HG03520 (cell line): ENCODE data around the gene ZNF618.

Experiments used
- ATAC-seq: cut with Tn5 transposase; IDR thresholded peaks from one replicate; pipeline ENCODE4 v1.9.1; 2021; ENCODE audit warnings: mild to moderate bottlenecking, moderate library complexity; ENCODE audit not compliant: unreplicated experiment

ZNF618 gene

DNA sequence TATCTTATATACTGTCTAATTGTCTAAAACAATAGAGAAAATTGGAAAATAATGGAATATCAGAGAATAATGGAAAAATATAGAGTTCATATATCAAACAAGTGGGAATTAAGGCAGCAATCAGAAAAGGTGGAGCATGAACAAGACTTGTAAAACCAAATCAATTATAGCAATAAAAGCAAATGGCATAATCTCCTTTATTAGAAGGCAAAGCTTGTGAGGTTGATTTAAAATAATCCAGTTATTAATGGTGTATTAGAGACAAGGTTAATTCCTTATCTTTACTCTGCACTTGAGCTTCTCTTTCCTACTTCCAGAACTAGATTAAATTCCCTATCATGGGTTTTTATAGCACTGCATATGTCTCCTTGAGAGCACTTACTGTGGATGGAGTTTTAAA, 137.9 kb downstream of the ZNF618 start:
- no peak for ATAC-seq

DNA sequence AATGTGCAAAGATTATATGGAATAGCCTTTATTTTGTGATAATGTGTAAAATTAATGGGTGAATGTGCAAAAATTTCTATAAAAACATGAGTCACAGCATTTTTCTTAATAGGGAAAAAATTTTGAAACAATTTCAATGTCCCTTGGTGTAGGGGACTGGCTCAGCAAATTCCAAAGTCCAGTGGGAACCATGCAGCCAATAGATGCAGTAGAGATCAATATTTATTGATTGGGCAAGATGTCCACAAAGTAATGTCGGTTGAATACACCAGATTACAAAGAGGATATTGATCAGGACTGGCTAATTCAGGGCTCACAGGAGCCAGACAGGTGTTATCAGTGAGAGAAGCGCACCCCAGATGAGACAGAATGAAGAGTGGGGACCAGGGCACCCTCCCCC, 139.5 kb downstream of the ZNF618 start:
- ATAC-seq: no peak

DNA sequence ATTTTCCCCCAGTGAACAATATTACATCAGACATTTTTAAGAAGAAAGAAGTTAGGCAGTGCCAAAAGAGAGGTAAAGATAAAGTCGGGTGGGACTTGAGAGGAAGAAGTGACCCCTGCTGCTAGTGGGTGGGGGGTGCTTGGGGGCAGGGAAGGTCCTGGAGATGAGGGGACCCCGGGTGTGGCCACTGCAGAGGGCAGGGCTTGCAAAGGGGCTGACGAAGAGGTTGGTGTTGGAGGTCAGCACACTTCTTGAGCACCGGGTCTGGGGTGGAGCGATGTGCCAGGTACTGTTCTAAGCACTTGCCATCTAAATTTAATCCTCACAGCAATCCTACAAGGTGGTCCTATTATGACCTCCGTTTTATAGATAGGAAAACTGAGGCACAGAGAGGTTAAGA, 140.0 kb downstream of the ZNF618 start:
- ATAC-seq: no peak

DNA sequence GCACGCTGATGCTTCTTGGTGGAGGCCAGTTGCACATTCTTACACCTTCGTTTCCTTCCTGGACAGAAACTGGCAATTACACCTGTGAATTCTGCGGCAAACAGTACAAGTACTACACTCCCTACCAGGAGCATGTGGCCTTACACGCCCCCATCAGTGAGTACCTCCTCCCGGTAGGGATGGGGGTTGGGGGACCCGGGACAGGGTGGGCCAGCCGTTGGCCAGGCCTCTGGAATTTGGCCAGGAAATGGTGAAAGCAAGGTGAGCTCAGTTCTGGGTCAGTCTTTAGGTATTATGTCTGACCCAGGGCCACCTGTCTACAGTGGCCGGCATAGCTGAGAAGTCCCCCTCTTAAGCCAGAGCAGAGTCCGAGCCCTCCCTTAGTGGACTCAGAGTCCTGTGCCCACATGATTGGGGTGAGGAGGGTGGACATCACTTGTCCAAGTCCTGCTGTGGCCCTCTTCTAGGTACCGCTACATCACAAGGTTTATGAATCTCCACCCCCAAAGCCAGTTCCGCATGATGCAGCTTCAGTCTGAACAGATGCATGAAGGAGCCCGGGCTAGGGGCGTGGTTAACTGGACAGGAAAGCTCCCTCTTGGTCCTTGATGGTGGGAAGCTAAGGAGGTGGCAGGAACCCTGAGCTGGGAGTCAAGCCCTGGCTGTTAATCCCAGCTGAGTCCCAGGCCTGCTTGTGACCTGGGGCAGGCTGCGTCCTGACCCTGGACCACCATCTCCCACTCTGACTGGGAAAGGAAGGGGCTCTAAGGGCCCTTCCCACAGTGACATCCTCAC, 140.7 kb downstream of the ZNF618 start:
- ATAC-seq: no peak

DNA sequence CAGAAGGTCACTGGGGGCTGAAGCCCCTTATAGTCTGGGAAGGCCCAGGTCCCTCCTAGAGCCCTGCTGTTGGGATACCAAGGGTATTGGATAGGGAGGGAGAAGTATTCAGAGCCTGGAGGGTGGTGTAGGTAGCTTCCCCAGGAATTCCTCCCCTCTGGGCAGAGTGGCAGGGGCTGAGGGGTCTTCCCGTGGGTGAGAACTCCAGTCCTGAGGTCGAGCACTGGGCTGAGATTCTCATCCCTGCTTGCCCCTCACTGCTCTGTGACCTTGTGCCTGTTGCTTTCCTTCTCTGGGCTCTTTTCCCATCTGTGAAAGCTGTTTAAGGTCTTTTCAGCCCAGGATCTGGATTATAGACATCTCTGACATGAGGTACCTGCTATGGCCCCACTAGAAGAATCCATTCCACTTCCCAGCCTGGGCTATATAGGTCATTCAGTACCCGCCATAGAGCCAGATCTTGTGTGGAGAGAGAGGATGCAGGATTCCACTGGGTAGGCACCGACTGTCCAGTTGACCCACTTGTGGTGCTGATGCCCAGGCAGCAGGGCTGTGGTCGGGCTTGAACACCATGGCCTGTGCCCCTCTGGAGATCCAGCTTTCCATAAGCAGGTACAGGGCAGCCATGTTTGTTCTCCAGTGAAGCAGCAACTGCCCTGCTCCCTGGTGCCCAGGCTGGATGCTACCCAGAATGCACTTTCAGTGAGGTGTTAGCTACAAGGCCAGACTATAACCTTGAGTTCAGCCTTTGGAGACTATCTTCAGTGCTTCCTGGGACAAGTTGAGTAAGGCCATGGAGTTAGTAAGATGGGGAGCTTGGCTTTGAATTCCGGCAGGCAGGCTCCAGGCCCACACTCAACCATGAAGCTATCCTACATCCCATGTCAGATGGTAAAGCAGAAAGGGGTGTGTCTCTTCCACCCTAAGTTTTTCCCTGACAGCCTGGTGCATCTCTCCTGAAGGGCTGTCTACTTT, 141.9 kb downstream of the ZNF618 start:
- ATAC-seq: no peak

DNA sequence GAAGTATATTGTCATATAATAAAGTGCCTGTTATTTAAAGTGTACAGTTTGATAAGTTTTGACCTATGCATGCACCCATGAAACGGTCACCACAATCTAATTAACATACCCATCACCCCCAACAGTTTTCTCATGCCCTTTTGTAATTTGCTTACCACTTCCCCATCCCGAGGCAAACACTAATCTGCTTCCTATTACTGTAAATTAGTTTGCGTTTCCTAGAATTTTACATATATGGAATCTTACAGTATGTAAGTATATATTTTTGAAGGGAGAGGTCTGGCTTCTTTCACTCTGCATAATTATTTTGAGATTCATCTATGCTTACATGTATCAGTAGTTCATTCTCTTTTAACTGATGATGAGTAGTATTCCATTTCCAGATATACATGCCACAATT, 145.5 kb downstream of the ZNF618 start:
- ATAC-seq: no peak

DNA sequence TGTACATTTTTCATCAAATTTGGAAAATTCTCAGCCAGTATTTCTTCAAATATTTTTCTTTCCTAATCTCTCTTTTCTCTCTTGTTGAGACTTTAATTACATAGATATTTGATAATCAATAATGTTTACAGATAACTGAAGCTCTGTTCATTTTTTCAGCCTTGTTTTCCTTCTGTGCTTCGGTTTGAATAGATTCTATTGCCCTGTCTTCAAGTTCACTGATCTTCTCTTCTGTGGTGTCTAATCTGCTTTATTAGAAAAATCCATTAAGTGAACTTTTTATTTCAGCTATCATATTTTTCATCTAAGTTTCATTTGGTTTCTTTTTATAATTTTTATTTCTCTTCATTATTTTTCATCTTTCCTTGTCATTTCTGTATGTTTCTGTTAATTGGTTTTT, 147.9 kb downstream of the ZNF618 start:
- ATAC-seq: no peak

DNA sequence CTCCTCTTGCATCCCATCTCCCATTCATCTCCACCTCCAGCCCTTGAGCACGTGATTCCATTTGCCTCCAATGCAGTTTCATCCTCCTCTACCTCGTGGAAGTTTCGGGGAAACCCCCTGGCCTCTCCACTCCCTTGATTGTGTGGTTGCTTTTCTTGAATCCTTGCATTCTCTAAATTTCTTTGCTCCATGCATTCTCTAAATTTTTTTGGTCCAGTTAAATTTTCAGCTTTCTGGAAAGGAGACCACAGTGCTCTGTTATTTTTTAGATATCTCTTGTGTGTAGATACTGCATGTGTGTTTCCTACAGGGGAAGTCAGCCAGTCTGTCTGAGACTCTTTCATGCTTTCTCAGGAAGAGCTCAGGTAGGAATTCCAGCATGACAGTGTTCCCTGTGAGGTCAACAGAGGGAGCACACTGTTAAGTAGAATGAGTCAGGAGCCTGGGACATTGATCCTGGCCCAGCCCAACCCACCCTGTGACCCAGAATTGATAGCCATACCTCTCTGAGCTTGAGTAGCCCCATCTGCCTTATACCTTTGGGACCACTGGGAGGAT, 149.2 kb downstream of the ZNF618 start:
- ATAC-seq: no peak

DNA sequence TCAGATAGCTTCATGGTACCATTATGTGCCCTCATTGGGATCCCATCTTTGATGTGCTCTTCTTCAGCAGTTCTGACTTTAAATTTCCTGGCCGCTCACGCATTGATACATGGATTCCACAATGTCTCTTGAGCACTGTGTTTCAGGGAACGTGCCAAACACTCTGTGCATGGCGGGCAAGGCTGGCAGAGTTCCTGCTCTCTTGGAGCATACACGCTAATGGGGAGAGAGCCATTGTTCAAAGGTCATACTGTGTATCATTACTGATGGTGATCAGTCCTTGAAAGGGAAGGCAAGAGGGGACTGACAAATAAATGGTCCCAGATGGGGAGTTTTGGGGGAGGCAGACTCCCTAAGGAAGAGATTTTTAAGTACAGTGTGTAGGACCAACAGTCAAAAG, 149.7 kb downstream of the ZNF618 start:
- no peak for ATAC-seq

DNA sequence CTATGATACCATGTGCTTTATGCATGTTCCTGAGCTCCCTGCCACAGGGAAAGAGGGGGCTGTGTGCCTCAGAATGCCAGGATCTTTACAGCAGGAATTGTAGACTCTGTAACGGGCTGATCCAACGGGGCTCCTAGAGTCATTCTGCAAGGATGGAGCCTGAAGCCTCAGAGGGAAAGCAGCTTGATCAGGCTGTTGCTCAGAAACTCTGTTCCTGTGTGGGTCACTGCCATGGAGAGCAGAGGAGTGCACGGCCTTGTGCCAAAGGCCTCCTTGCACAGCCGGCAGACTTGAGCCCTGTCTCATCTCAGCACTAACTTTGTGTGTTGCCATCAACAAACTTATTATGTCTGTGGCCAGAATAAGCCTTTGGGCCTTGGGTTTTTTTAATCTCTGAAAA, 150.2 kb downstream of the ZNF618 start:
- no peak for ATAC-seq

DNA sequence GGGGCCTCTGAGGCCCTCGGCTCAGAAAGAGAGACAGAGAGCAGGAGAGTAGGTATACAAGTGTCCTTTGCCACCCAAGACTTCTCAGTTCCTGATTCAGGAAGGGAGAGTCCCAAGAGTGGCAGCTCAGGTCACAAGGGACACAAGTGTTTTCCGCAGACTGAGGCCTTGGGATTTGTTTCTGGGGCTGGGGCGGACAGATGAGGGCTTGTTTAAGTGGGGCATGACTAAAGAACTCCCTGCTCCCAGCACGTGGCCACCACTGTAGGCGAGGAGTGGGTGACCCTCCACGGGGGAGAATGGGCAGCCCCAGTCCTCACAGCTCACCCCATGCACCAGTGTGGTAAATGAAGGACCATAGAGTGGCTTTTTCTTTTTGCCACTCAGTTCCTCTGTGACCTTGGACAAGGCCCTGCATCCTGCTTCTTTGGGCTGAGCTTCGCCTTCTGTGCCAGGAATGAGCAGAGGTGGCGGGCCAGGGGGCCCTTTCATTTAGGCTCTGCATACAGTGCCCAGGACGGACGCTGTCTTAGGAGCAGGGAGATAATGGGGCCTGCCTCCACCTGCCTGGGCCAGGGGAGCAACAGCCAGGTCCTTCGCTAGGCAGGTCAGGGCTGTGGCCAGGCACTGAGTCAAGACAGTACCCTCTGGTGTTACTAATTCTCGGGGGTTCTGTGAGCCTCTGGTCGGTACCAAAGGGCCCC, 151.2 kb downstream of the ZNF618 start:
- ATAC-seq: no peak

DNA sequence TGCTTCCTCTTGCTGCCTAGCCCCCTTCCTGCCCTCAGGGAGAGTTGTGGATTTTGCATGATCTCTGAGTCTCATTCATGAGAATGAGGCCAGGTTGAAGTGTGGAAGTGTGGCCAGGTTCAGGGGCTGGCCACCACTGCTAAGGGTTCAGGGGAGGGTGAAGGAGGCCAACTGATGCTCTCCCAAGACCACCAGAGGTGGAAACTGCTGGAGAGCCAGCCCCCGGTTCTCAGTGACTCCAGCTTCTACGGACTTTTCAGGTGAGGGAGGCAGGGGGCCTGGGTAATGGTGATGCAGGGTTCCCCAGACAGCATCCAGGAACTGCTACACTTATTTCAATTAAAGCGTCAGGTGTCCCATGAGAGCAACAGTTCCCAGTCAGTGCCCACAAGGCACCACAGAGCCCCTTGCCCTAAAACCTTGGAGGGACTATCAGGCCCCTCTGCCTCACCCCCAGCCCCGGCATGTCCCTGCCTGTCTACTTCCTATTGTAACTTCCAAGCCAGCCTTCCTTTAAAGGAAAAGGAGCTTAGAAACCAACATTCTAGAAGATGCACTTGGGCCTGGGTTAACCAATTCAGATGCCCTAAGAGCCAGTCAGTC, 151.9 kb downstream of the ZNF618 start:
- no peak for ATAC-seq

DNA sequence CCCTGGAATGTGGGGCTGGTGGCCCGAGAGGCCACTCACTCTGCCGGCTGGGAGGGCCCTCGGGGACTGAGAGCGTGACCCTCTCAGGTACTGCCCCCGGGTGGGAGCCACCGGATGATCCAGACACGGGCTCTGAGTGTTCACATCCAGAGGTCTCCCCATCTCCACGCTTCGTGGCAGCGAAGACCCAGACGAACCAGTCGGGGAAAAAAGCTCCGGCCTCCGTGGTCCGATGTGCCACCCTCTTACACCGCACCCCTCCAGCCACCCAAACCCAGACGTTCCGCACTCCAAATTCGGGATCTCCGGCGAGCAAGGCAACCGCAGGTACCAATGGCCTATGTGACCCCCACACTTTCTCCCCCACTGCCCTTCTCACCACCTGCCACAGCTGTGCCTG, 152.5 kb downstream of the ZNF618 start:
- no peak for ATAC-seq

DNA sequence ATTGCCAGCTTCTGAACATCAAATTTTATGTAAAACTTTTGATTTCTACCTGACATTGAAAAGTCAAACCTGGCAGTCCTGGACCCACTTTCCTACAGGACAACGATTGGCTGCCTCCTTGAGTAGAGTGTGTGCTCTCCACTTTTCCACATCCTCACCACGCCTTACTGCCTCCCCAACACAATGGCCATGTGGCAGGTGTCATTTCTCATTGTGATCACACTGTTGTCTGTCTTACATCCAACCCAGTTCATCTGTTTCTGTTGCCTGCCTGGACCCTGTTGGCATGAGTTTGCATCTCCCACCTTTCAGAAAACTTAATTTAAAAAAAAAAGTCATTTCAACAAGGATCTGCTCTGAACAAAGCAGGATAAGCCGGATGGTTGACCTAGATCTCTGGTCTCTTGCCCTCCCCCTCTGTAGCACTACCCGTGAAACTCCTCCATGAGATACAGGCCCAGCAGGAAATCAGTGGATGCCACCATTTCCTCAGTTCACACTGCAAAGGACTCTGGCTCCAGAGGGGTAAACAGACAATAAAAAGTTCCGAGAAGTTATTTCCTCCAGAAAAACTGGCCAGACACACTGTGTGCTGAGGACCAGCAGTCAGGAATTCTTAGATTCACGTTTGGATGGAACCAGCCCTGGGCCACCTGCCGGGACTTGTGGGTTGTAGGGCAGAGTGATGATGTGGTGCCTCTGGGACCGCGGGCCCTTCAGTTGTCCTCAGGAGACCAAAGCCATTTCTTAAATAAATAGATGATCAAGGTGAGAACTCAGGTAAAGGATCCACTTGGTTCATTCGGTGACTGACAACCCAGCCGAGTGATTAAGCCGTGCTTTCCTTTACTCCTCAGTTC, 153.4 kb downstream of the ZNF618 start:
- no peak for ATAC-seq

DNA sequence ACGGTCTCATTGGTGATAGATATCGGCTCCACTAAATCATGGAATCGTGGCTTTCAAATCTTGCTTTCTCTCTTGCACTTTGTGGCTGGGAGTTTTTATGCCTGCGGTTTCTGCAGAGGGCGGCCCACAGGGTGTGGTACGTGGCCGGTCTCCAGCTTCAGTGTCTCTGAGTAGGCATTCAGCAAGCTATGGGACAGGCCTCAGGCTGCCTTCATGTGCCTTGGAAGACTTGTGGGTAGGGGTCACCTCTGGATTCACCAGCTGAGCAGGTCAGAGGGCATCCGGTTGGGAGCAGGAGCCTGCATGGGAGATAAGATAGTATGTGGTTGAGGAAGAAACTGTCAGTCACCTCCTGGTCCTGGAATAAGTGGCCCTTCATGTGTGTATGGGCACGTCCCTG, 154.3 kb downstream of the ZNF618 start:
- no peak for ATAC-seq

DNA sequence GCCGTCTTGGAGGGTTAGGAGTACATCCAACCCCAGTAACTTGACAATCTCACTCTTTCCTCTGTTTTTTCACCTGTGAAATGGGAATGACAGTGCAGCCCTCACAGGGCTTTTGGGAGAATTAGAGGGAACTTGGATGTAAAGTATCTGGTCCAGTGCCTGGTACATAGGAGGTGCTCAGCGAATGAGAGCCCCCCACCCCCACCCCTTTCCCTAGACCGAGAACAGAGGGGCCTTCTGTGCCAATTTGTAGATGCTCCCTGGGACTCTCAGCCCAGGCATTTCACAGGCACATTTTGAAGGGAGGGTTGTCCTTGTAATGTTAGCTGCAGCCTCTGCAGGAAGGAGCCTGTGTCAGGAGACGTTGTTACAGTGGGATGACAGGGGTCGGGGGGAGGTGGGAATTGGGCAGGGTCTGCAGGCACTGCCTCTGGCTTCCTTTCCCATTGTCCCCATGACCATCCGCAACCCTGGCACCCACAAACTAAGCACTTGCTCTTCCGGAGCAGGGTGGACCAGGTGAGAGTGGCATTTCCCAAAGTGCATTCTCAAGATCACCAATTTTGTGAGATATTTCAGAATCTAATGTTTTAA, 155.0 kb downstream of the ZNF618 start:
- ATAC-seq: no peak

DNA sequence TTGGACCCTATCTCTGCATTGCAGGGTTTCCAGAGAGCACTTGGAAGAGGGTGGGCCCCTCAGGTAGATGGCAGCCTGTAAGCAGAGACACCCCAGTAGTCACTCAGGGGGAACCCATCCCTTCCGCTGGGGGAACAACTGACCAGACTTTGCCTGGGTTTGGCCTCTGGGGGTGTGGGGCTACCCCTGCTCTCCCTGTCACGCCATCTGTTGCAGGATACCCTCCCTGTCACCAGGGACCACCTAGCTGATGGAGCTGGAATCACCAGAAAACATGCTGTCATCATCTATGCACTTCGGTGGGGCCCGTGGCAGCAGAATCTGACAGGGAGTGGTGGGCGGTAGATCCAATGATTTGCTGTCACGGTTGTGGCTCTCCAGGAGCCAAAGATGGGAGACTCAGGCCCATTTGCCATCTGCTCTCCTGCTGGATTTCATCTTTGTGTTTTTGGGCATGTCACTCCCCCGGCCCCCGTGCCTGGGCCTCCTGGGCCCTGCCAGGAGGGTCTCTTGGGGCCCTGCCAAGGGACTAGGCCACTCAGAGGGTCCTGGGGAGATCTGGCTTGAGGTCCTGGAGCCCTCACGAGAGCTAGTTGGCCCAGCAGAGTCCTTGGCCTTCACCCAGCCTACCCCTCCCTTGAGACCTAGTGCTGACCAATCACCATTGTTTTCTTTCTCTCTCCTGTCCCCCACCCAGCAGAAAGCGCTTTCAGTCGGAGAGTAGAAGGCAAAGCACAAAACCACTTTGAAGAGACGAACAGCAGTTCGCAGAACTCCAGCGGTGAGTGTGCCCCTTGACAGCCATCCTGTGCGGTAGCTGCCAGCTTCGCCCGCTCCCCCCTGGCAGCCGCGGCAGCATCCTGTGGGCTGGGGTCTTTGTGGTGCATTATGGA, 156.1 kb downstream of the ZNF618 start:
- no peak for ATAC-seq

DNA sequence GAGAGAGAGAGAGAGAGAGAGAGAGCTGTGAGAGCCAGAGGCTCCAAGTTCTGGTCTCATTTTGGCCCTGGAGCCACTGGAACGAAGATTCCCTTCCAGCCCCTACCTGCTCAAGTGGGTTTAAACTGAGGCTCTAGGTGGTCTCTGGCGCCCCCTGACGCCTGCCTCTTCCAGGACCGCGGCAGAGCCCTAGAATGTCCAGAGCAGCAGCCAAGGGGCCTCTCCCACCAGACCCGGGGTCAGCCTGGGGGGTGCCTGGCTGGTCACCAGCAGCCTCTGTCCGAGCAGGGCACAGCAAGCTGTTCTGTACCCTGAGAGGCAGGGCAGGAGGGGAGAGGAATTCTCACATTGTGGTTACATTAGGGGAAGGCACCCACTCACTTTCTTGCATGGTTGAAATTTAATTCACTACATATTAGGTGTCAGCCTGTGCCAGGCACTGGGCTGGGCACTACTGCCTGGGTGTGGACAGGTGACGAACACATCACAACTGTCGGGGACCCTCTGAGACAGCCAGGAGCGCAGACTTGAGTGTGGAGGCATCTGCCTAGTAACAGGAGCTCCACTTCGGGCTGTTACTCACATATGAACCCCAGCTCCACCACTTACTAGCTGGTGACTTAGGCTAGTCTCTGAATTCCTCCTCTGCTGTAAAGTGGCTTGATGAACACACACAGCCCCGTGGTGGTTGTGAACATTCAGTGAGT, 157.4 kb downstream of the ZNF618 start:
- ATAC-seq: no peak
